GM18868 (cell line): ENCODE measurements around the gene IL1RAP.

ENCODE experiments used
- ATAC-seq: cut with Tn5 transposase; IDR thresholded peaks from one replicate; pipeline ENCODE4 v1.9.1; 2021; ENCODE audit warnings: mild to moderate bottlenecking, moderate library complexity; ENCODE audit not compliant: unreplicated experiment

IL1RAP gene

DNA sequence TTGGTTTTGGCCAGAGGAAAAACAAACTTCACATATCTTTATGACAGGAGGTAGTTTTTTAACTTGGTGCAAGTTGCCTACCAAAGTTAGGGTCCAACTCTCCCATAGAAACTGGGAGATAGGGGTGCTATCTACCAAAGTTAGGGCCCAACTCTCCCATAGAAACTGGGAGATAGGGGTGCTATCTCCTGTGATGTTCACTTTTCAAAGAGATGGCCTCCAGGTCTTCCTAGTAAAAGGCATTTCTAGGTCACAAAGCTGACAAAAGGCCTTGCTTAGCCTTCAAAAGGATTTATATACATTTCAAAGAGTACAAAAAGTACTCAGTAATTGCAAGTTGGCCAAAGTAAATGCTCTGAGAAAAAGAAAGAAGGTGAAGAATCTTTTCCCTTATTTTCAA lies 27.1 kb downstream of the IL1RAP start:
- no peak for ATAC-seq

DNA sequence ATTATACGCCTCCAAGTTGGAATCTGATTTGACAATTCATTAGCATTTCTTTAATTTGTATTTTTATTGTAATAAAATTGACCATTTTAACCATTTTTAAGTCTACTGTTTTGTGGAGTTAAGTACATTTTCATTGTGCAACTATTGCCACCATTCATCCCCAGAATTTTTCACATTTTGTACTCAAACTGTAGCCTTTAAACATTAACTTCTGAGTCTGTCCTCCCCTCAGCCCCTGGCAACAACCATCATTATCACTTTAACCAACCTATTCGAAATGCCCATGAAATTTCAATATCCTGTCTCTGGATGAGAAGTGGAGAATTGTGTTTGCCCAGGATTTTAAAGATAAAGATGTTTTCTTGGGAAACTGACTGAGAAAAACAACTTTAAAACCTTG lies 27.7 kb downstream of the IL1RAP start:
- ATAC-seq = no peak

DNA sequence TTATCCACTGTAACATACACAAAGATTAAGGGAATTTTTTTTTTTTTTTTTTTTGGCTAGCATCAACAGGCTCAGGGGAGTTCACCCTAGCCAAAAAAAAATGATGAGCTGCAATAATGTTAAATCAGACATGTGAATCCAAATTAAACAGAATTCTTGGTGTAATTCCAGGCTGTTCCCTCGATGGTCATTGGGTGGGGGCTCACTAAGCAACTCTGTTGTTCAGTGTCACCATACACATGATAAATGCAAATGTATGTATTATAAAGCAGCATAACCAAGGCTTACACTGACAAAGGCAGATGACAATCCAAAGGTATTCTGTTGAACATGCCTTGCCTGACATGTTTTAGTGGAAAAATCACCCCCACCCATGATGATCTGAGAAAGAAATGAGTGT lies 29.0 kb downstream of the IL1RAP start:
- no peak for ATAC-seq

DNA sequence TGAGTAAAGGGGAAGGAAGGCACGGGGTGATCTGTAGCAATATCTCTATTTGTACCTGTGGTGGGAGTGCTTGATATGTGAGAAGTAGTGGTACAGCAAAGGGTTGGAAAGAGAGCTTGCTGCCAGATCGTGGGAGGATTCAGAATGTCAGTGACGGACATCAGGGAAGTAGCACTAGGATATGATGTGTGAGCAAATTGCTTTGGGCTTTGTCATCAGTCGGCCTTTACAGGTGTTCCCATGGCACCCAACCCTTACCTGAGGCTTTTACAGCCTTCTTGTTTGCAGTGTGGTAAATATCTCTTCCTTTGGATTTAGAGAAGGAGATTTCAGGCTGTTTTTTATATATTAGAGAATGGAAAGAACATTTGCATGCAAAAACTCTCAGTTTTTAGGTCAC lies 29.8 kb downstream of the IL1RAP start:
- ATAC-seq = no peak

DNA sequence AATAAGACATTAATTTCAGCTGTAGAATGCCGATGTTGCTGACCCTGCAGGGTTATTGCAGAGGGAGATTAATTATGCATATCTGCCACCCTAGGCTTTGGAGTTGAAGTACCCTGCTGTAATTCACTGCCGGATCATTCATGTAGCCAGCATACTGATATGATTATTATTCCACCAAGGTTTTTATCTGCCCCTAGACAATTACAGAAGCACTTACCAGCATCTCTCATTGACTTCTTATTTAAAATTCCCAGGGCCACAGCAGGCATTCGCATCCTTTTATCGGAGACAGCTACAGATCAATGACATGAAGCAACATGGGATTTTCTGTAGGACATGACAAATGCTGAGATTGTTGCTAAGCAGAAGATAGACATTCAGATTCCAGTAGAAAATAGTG lies 31.3 kb downstream of the IL1RAP start:
- no peak for ATAC-seq

DNA sequence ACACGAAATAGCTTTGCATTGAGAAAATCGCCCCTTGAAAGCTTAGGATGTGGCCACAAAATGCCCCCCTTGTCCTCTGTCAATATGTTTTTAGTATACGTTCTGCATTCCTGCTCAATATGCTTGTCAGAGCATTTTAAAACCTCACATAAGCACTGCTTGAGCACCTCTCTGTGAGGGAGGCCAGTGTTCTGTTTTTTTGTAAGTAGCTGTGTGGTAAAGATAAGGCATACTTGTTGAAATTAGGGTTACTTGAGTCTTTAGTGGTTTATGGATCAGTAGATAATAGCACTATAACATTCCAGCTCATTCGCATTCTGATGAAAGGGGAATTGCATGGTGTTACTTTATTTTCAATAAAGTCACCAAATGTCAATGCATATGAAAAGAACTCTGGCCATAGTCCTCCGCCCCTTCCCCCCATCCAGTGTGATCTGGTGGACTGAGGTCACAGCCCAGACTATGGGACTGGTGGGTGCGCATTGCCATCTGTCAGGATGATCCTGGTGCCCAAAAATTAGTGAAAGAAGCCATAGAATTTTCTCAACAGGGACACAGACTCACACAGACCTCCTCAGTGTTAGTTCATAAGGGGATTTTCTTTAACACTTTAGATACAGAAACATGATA lies 33.1 kb downstream of the IL1RAP start:
- ATAC-seq = no peak

DNA sequence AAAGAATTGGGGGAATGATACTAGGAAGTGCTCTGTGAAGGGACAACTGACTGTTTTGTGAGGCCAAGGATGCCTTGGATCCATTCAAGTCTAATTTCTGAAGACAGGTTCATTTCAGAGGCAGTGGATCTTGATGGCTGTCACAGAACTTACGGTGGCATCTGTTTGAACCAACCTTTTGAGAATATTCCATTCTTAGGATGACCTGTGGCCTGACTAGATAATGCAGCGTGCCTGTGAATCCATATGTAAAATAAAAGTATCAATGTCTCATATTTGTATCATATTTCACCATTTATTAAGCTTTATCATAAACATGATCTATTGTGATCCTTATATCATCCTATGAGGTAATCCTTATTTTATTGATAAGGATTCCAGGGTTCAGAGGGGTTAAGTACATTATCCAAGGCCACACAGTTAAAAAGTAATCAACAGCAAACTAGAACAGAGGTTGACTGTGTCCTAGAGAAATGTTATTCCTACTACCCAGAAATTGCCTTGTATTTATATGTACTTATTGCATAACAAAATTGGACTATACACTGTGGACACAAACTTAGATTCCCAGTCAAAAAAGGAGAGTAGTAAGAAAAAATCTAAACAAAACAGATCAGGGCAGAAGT lies 34.3 kb downstream of the IL1RAP start:
- no peak for ATAC-seq

DNA sequence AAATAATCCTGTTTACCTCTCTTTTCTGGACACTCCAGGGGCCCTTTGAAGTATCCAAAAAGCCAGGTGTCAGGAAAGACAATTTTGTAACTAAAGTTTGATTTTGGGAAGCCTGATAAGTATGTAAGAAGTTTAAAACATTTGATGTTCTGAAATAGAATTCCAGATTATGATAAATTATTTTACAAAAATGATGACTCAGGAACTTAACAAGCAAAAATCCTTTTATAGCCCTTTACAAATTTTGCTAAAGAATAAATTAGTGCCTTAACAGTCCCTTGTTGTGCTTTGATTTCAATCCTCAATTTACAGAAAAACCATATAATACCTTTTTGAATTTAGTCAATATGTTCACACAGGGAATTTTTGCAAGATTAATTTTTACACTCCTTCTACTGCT lies 38.1 kb downstream of the IL1RAP start:
- ATAC-seq = no peak

DNA sequence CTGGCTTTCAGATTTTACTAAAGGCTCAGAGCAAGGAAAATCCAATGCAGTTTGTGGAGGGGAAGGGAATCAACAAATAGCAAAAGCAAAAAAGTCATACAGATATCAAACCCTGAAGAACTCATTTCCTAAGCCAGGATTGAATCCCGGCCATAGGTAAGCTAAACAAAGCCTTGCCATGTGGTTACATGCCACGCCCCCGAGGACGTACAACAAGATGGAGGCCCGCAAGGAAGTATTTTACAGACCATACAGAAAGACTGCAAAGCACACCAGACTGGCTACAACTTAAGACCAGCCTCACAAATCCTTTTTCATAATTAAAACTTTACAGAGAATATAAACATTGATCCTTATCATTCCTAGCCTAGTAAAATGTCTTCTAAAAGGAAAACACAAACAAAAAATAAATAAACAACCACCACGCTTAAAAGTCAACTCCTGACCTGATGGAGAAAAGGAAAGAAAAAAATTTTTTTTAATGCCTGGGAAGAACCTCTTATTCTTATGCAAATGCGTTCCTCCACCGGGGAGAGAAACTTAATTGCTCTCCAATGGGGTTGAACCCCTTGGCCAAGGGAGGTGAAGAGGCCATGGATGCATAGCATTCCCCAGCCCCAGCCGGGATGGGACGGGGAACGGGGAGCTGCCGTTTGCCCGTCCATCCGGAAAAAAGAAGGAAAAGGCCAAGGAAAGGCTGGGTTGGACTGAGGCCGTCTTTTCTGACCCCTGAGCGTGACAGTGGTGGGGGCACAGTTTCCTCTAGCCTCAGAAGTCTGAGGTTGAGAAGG lies 39.3 kb downstream of the IL1RAP start:
- ATAC-seq = no peak

DNA sequence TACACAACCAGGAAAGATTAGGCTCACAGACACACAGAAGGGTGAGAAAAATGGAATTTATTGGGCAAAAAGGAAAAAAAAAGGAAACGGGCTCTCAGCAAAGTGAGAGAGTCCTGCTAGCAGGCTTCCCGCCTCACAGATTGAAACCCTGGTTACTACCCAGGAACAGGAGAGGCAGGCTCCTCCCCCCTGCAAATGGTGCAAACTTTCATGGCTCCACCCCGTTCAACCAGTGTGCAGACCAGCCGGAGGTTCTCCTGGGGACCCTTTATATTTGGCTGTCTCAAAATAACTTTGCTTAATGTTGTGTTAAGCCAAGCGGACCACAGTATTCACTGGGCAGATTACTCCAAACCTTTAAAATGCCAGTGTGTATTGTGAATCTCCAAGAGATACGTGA lies 40.3 kb downstream of the IL1RAP start:
- ATAC-seq = no peak

DNA sequence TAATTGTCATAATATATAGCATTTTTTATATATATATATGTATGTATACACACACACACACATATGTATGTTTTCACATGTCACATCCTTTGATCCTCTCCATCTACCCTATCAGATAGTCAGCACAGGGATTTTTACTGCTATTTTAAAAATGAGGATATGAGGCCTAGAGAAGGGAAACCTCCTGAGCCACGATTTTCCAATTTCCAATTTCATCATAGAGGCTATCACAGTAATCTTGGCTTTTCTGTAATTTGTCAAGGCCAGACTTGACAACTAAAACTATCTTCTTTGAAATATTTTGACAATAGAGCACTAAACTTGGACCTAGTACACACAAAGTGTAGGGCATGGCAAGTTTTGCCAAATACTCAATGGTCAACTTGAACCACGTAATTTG lies 42.5 kb downstream of the IL1RAP start:
- no peak for ATAC-seq

DNA sequence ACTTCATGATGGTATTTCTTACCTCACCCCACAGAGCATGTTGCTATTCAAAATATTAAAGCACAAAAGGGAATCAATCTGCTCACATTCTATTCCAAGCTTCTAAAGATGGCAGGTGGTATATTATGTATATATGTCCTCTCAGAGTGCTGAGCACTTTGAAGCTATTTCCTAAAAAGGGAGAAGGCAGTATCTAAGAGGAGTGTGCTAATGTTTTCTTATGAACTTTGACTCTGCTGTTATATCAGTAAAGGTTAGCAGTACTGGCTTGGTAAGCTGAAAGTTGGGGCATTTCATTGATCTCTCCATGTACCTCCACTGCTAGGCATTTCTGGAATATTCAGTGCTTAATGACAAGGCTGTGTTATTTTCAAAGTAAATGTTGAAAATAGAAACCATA lies 43.4 kb downstream of the IL1RAP start:
- no peak for ATAC-seq

DNA sequence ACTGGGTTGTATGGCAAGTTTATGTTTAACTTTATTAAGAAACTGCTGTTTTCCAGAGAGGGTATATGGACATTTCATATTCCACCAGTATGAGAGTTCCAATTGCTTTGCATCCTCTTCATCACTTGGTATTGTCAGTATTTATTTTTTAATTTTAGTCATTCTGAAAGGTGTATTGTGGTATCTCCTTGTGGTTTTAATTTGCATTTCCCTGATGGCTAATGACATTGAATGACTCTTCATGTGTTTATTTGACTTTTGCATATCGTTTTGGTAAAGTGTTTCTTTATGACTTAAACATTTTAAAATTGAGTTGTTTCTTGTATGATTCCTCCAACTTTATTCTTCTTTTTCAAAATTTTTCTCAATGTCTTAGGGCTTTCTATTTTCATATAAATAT lies 44.4 kb downstream of the IL1RAP start:
- no peak for ATAC-seq

DNA sequence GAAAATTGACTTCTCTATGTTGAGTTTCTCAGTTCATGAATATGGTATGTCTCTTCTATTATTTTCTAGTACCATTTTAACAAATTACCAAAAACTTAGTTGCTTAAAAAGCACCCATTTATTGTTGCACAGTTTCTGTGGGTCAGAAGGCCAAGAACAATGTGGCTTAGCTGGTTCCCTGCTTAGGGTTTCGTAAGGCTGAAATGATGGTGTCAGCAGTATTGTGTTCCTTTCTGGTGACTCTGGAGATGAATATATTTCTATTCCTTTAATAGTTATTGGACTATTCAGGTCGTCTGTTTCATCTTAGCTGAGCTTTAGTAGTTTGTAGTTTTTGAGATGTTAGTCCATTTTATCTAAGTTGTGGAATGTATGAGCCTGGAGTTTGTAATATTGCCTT lies 44.9 kb downstream of the IL1RAP start:
- no peak for ATAC-seq

DNA sequence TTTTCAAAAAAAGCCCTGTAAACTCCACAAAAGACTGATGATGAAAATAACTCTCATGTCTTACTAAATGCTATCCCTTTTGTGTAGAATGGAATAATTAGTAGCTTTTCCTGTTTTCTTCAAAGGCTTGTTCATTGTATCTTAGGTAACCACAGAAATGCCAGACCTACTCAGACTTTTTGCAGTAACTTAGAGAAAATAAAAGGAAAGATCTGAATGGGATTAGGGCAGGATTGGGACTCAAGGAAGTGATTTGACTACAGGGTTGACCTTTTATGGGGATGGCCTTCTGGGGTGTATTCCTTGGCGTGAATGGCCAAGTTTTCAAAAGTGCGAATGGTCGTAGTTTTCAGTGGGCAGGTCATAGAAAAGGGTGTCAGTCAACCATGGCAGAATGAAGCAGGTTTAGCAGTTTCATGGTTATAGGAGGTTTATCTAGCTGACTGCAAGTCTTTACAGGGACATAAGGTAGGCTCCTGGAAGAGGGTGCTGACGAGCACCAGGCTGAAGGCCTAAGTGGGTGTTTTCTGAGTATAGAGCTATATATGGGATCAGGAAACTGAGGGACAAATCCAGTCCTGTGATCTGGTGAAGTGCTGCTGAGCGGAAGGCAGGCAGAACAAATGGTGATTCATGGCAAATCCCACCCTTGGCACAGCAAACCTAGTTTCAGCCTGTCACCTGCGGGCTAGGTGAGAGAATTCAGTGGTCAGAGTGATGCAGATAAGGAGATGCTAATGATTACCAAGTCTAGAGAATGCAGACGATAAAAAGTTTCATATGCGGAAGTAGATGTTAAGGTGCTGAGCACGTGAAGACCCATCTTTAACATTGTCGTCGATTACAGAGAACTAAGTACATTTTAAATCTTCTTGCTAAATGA lies 46.4 kb downstream of the IL1RAP start:
- ATAC-seq = no peak

DNA sequence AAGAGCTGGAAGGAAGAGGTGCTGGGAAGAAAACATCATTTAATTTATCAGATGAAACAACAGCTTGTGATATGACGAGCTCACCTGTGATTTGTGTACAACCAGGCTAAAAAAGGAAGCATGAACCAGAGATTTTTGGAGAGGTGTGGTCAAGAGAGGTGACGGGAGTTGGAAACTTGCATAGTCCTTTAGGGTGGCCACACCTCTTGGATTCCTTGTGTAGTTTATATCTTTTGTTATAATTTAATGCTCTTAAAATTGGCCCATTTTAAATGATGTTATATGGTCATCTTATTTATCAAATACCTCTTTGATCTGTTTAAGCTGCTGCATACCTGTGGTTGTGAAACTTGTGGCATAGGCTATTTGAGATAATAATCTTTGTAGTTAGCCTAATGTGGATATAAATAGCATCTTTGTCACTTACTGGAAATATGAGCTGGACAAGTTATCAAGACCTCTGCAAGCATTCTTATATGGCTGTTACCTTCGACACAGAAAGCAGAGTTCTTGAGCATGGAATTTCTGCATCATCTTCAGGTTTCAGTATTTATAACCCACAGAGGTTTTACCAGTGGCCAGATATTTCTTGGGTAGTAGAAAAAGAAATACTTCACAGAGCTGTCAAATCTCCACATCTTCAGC lies 49.1 kb downstream of the IL1RAP start:
- no peak for ATAC-seq

DNA sequence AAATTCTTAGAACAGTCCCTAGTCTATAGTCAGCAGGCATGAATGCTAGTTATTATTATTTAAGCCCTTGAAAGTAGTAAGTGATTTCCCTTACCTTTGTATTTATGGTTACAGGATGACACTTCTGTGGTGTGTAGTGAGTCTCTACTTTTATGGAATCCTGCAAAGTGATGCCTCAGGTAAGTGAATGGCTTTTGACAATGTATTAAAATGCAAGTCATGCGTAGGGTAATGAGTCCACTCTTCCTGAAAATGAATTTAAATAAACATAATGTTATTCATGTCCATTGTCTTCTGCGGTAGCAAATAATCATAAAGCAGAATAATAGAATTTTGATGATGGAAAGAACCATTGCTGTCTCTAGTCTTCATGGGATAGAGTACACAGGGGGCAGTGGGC lies 50.3 kb downstream of the IL1RAP start:
- ATAC-seq = no peak

DNA sequence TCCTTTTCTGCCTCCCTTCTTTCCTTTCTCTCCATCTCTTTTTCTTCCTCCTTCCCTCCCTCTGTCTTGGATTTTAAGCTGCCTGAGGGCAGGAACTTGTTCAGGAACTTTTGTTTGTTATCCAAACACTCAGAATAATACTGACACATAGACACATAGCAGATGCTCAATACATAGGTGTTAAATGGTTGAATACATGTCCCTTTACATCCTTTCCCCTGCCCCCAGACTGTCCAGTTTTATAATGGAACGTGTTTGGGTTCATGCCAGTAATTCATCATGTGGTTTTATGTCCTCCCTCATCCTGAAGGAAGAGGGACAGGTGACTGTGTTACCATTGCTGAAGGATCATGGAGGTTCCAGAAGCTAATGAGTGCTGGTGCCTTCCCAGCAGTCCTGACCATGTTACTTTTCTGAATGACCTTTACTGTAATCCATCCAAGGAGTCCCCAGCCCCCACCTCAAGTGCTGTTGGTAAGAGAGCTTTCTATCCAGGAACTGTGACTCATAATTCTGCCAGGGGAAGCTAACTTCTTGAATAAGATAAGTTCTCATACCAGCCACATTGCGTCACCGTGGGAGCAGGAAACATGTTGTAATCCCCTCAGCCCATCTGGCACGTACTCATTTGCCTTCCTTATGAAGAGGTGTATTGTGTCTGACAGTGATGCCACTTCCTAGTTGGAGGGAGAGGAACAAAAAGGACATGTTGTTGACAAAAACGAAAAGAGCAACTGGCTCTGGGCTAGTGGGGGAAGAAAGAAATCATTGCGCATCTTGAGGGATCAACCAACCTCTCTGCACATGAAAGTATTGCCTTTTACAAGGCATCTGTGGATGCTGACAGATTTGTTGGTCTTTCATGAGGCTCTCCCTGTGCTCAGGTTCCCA lies 52.4 kb downstream of the IL1RAP start:
- no peak for ATAC-seq

DNA sequence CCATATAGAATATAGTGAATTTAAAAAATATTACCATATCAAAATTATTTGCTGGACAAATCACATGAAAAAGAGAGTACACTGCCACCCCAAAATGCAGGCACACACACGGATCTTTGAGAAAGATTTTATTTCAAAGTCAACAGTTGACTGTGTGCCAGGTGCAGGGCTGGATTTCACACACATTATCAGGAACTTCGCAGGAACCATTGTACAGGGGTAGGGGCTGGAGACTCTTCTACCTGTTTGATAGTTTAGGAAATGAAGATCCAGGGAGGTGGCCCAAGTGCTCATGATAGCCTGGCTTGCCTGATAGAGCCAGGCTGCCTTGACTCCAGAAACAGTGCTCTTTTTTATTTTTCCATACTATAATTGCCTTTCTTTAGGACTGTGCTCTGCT lies 54.2 kb downstream of the IL1RAP start:
- no peak for ATAC-seq

DNA sequence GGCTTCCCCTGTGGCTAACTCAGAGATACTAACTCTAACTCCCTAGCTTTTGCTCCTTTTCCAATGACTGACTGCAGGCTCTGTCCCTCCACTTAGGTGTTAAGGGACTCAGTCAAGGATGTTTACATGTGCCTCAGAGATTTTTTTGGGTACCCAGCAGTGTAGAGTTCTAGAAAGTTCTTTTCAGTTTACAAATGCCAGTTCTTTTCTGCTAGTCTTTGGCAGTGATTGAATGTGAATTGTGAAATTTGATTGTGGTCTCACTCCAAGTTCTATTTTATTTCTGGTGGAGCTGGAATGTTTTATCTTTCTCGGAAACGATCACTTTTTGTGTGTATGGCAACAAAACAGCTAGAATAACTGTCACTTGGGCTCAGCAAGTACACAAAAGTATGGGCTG lies 60.6 kb downstream of the IL1RAP start:
- ATAC-seq = no peak
